GM12878 (cell line): ENCODE data around the gene ZNF837. TPM values are rescaled to one million over a fixed set of nuclear protein-coding genes. Genes with fewer than 3 reads are reported as not detected.

ENCODE experiments used
- ATF2 ChIP-seq: IDR thresholded peaks from 2 replicates; pipeline ENCODE4 v1.6.1; 2012; ENCODE audit warnings: low read length, inconsistent platforms
- ATF7 ChIP-seq: fragments of 450-650 bp; IDR thresholded peaks from 2 replicates; pipeline ENCODE4 v1.6.1; 2016; ENCODE audit warnings: low read depth, mild to moderate bottlenecking
- BHLHE40 ChIP-seq, 2 experiments: fragments of 450-650 bp in 1 of 2; IDR thresholded peaks; 2 replicates each; pipeline ENCODE4 v1.6.1; 2011 to 2017; ENCODE audit warnings: low read depth in 2 of 2, borderline replicate concordance in 1 of 2, improper control_type of control experiment in 1 of 2, low read length in 1 of 2, mild to moderate bottlenecking in 1 of 2
- BRCA1 ChIP-seq: IDR thresholded peaks from 2 replicates; pipeline ENCODE4 v1.6.1; 2011; ENCODE audit warnings: low read depth, low read length, improper control_type of control experiment
- CBFB ChIP-seq: IDR thresholded peaks from 2 replicates; pipeline ENCODE4 v1.6.1; 2016; ENCODE audit warnings: antibody characterized with exemption, low read depth
- EP300 ChIP-seq, 2 experiments: fragments of 150-350 bp in 1 of 2; IDR thresholded peaks; 2 replicates each; pipeline ENCODE4 v1.6.1; 2011 to 2012; ENCODE audit warnings: low read depth in 2 of 2, low read length in 2 of 2, borderline replicate concordance in 1 of 2, improper control_type of control experiment in 1 of 2, inconsistent platforms in 1 of 2; ENCODE audit not compliant: control insufficient read depth in 1 of 2
- FOXK2 ChIP-seq: fragments of 450-650 bp; IDR thresholded peaks from 2 replicates; pipeline ENCODE4 v1.6.1; 2017; ENCODE audit warnings: mild to moderate bottlenecking, moderate library complexity
- GABPA ChIP-seq: IDR thresholded peaks from 2 replicates; pipeline ENCODE4 v1.6.1; 2014; ENCODE audit warnings: antibody characterized with exemption, low read depth, mild to moderate bottlenecking, inconsistent platforms
- HCFC1 ChIP-seq: fragments of 150-350 bp; IDR thresholded peaks from 2 replicates; pipeline ENCODE4 v1.6.1; 2014; ENCODE audit warnings: low read length
- HDAC2 ChIP-seq: fragments of 200-600 bp; sonication (generic); IDR thresholded peaks from 2 replicates; pipeline ENCODE4 v1.6.1; 2017
- IKZF1 ChIP-seq: fragments of 450-650 bp; conservative IDR thresholded peaks from 2 replicates; pipeline ENCODE4 v1.6.1; 2017; ENCODE audit warnings: antibody characterized with exemption, mild to moderate bottlenecking
- LARP7 ChIP-seq: fragments of 450-650 bp; IDR thresholded peaks from 2 replicates; pipeline ENCODE4 v1.6.1; 2017; ENCODE audit warnings: mild to moderate bottlenecking
- MEF2B ChIP-seq: fragments of 450-650 bp; IDR thresholded peaks from 2 replicates; pipeline ENCODE4 v1.6.1; 2018; ENCODE audit warnings: mild to moderate bottlenecking, moderate library complexity; ENCODE audit not compliant: partially characterized antibody, poor library complexity, severe bottlenecking
- MLLT1 ChIP-seq: fragments of 450-650 bp; IDR thresholded peaks from 2 replicates; pipeline ENCODE4 v1.6.1; 2016; ENCODE audit warnings: mild to moderate bottlenecking
- MTA2 ChIP-seq: fragments of 450-650 bp; IDR thresholded peaks from 2 replicates; pipeline ENCODE4 v1.6.1; 2016; ENCODE audit warnings: low read depth, mild to moderate bottlenecking, moderate library complexity
- PAX8 ChIP-seq: fragments of 450-650 bp; IDR thresholded peaks from 2 replicates; pipeline ENCODE4 v1.6.1; 2017; ENCODE audit warnings: mild to moderate bottlenecking, moderate library complexity
- POLR2AphosphoS5 ChIP-seq: IDR thresholded peaks from 2 replicates; pipeline ENCODE4 v1.6.1; 2011; ENCODE audit warnings: mild to moderate bottlenecking, low read length, inconsistent platforms
- RELA ChIP-seq: fragments of 450-650 bp; IDR thresholded peaks from 2 replicates; pipeline ENCODE4 v1.8.0; 2014; ENCODE audit warnings: borderline replicate concordance; ENCODE audit not compliant: partially characterized antibody
- RELB ChIP-seq: fragments of 450-650 bp; IDR thresholded peaks from 2 replicates; pipeline ENCODE4 v1.6.1; 2017; ENCODE audit warnings: low read depth, mild to moderate bottlenecking, moderate library complexity
- SREBF1 ChIP-seq: IDR thresholded peaks from 2 replicates; pipeline ENCODE4 v1.6.1; 2012; ENCODE audit warnings: mild to moderate bottlenecking, low read length
- SREBF2 ChIP-seq: IDR thresholded peaks from 2 replicates; pipeline ENCODE4 v1.6.1; 2012; ENCODE audit warnings: mild to moderate bottlenecking, low read length
- polyA plus RNA-seq, 11 experiments: library from polyadenylated mRNA; depleted of rRNA in 4 of 11; unstranded in 6 of 11; stranded (reverse) in 5 of 11; fragments of >200 nt; fragmentation: Nextera tagmentation in 4 of 11; fragmentation: Illumina TruSeq in 1 of 11; extraction: Ambion mirVana in 4 of 11; extraction: Trizol in 1 of 11; gene quantifications; 1 replicate in 1 of 11; 2 replicates in 10 of 11; pipeline versions ENCODE4 v1.2.1 to v1.2.3, GENCODE V29; 2011 to 2016; ENCODE audit warnings: inconsistent platforms in 2 of 11, missing spikeins in 2 of 11, low read depth in 1 of 11
- total RNA-seq, 4 experiments: library from RNA; depleted of rRNA in 3 of 4; stranded (reverse); fragments of >200 nt in 3 of 4; fragmentation: Illumina TruSeq in 1 of 4; extraction: Trizol in 1 of 4; gene quantifications; 2 replicates each; pipeline versions ENCODE4 v1.2.1 to v1.2.3, GENCODE V29; 2013 to 2021
- TF ChIP-seq, protein P1 (sequence below): IDR thresholded peaks from 2 replicates; pipeline ENCODE4 v1.6.1; 2012; ENCODE audit warnings: mild to moderate bottlenecking, low read depth, low read length

The ZNF837 gene
- total and polyA plus RNA-seq, 10 of the 15 experiments (the other 5 are each of a cell fraction or from before 2014, with no cell fraction given) = 0.07 to 2.9 (median 2.0) TPM; not detected in 2

- no peak for TF ChIP-seq ATF2
- TF ChIP-seq HCFC1 = no peak
- TF ChIP-seq HDAC2 = no peak
- no peak for TF ChIP-seq FOXK2
- TF ChIP-seq EP300 (IDR thresholded peaks at IDR 0.05; ENCODE audit: borderline replicate concordance in 1 of 2, control insufficient read depth in 1 of 2, low read depth in 2 of 2, low read length in 2 of 2) = no peak
- TF ChIP-seq MTA2 = no peak
- no peak for TF ChIP-seq LARP7
- peak; percentile 53; the same call in 1 of the 2 replicates for TF ChIP-seq POLR2AphosphoS5
- TF ChIP-seq, protein P1, sequence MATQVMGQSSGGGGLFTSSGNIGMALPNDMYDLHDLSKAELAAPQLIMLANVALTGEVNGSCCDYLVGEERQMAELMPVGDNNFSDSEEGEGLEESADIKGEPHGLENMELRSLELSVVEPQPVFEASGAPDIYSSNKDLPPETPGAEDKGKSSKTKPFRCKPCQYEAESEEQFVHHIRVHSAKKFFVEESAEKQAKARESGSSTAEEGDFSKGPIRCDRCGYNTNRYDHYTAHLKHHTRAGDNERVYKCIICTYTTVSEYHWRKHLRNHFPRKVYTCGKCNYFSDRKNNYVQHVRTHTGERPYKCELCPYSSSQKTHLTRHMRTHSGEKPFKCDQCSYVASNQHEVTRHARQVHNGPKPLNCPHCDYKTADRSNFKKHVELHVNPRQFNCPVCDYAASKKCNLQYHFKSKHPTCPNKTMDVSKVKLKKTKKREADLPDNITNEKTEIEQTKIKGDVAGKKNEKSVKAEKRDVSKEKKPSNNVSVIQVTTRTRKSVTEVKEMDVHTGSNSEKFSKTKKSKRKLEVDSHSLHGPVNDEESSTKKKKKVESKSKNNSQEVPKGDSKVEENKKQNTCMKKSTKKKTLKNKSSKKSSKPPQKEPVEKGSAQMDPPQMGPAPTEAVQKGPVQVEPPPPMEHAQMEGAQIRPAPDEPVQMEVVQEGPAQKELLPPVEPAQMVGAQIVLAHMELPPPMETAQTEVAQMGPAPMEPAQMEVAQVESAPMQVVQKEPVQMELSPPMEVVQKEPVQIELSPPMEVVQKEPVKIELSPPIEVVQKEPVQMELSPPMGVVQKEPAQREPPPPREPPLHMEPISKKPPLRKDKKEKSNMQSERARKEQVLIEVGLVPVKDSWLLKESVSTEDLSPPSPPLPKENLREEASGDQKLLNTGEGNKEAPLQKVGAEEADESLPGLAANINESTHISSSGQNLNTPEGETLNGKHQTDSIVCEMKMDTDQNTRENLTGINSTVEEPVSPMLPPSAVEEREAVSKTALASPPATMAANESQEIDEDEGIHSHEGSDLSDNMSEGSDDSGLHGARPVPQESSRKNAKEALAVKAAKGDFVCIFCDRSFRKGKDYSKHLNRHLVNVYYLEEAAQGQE = no peak
- TF ChIP-seq MLLT1 = no peak
- TF ChIP-seq MEF2B = no peak
- TF ChIP-seq BRCA1 = no peak
- TF ChIP-seq ATF7 = no peak
- TF ChIP-seq BHLHE40 (IDR thresholded peaks at IDR 0.05; ENCODE audit: borderline replicate concordance in 1 of 2, low read depth in 2 of 2, low read length in 1 of 2) = no peak
- no peak for TF ChIP-seq SREBF1
- no peak for TF ChIP-seq PAX8
- TF ChIP-seq SREBF2 = no peak
- TF ChIP-seq RELA = peak; percentile 15
- peak; percentile 44 for TF ChIP-seq RELB
- no peak for TF ChIP-seq GABPA
- TF ChIP-seq CBFB = no peak
- no peak for TF ChIP-seq IKZF1
These were observed 5.2 kb upstream of the ZNF837 start (continued) for GRCh38 chr19:58385891-58386575.
